ENCODE results near the gene PFKFB4. TPM values are rescaled to one million over a fixed set of nuclear protein-coding genes. Genes with fewer than 3 reads are reported as not detected.

Gene PFKFB4
- 19.2 and 20.4 TPM in 2 replicates for total RNA-seq
- long read RNA-seq, transcript PFKFB4-201 (14 exons, 3,586 nt), result major isoform, 24 of 42 reads
- long read RNA-seq, partial matches to known transcripts, result 4 of 42 reads
- long read RNA-seq, other reads (novel, unspliced or antisense), result 12 of 42 reads

GRCh38 chr3:48556796-48557626 lies at the start of gene PFKFB4:
PFKFB4 (minus strand) TSS chr3:48556803; CDS start chr3:48556777, 26 bp downstream.
- H3K27me3 Mint-ChIP-seq (ENCODE audit: low read depth), result no peaks in the 10 kb centered on the region

GRCh38 chr3:48601622-48601994 lies 45.0 kb upstream of the PFKFB4 start:
- Mint-ChIP-seq H3K27ac (ENCODE audit: unreplicated experiment) (no peak overlapping the region), H3K36me3 (ENCODE audit: low read depth) (peaks cover 14% of the 10 kb centered on the region), H3K4me3 (no peak overlapping the region), H3K27me3 (ENCODE audit: low read depth) (no peaks in the 10 kb centered on the region), H3K4me1 (peaks cover 9% of the 10 kb centered on the region), H3K9me3 (no peaks in the 10 kb centered on the region)
- no peak for DNase-seq (ENCODE audit: low read depth, low spot score)
- no peak for TF ChIP-seq CTCF (conservative IDR thresholded peaks at IDR 0.05)

More at GRCh38 chr3:48556796-48557626, at the start of gene PFKFB4:
- peak; percentile 97 for DNase-seq (ENCODE audit: low read depth, low spot score)
- TF ChIP-seq CTCF (conservative IDR thresholded peaks at IDR 0.05), result peak; percentile 26
- Mint-ChIP-seq H3K9me3 (no peaks in the 10 kb centered on the region), H3K36me3 (ENCODE audit: low read depth) (no peaks in the 10 kb centered on the region), H3K4me1 (peaks cover 45% of the 10 kb centered on the region), H3K27ac (ENCODE audit: unreplicated experiment) (peak within 1 kb of the TSS; percentile 41), H3K4me3 (peak within 1 kb of the TSS; percentile 96)

GRCh38 chr3:48600711-48601621 lies 44.4 kb upstream of the PFKFB4 start:
- Mint-ChIP-seq H3K9me3 (no peaks in the 10 kb centered on the region), H3K4me1 (peaks cover 13% of the 10 kb centered on the region), H3K27me3 (ENCODE audit: low read depth) (no peaks in the 10 kb centered on the region), H3K4me3 (no peak overlapping the region), H3K27ac (ENCODE audit: unreplicated experiment) (peak overlapping the region; percentile 75), H3K36me3 (ENCODE audit: low read depth) (peaks cover 14% of the 10 kb centered on the region)
- TF ChIP-seq CTCF (conservative IDR thresholded peaks at IDR 0.05), result no peak
- no peak for DNase-seq (ENCODE audit: low read depth, low spot score)

- Mint-ChIP-seq H3K27ac (ENCODE audit: unreplicated experiment) (no peak overlapping the region), H3K4me1 (peaks cover 17% of the 10 kb centered on the region), H3K27me3 (ENCODE audit: low read depth) (no peaks in the 10 kb centered on the region), H3K4me3 (no peak overlapping the region), H3K9me3 (no peaks in the 10 kb centered on the region), H3K36me3 (ENCODE audit: low read depth) (peaks cover 14% of the 10 kb centered on the region)
- TF ChIP-seq CTCF (conservative IDR thresholded peaks at IDR 0.05), result no peak
- no peak for DNase-seq (ENCODE audit: low read depth, low spot score)
These were observed 43.1 kb upstream of the PFKFB4 start for GRCh38 chr3:48599509-48600285.

- H3K27me3 Mint-ChIP-seq (ENCODE audit: low read depth), result no peaks in the 10 kb centered on the region
- no peak for TF ChIP-seq CTCF (conservative IDR thresholded peaks at IDR 0.05)
- no peak overlapping the region for H3K4me3 Mint-ChIP-seq
- H3K9me3 Mint-ChIP-seq, result no peaks in the 10 kb centered on the region
- DNase-seq (ENCODE audit: low read depth, low spot score), result no peak
- H3K4me1 Mint-ChIP-seq, result peaks cover 17% of the 10 kb centered on the region
- peaks cover 14% of the 10 kb centered on the region for H3K36me3 Mint-ChIP-seq (ENCODE audit: low read depth)
- no peak overlapping the region for H3K27ac Mint-ChIP-seq (ENCODE audit: unreplicated experiment)
These were observed 42.5 kb upstream of the PFKFB4 start for GRCh38 chr3:48599077-48599501.

All from neural crest cell (in vitro differentiated cells).